SH-SY5Y (cell line): Measurements from ENCODE around the gene TSPEAR.

ENCODE experiments used
- GATA2 ChIP-seq: IDR thresholded peaks from 2 replicates; pipeline ENCODE4 v1.6.1; 2011; ENCODE audit warnings: mild to moderate bottlenecking, low read depth, low read length
- GATA3 ChIP-seq: IDR thresholded peaks from 2 replicates; pipeline ENCODE4 v1.6.1; 2011; ENCODE audit warnings: low read depth, mild to moderate bottlenecking, low read length, moderate library complexity

DNA sequence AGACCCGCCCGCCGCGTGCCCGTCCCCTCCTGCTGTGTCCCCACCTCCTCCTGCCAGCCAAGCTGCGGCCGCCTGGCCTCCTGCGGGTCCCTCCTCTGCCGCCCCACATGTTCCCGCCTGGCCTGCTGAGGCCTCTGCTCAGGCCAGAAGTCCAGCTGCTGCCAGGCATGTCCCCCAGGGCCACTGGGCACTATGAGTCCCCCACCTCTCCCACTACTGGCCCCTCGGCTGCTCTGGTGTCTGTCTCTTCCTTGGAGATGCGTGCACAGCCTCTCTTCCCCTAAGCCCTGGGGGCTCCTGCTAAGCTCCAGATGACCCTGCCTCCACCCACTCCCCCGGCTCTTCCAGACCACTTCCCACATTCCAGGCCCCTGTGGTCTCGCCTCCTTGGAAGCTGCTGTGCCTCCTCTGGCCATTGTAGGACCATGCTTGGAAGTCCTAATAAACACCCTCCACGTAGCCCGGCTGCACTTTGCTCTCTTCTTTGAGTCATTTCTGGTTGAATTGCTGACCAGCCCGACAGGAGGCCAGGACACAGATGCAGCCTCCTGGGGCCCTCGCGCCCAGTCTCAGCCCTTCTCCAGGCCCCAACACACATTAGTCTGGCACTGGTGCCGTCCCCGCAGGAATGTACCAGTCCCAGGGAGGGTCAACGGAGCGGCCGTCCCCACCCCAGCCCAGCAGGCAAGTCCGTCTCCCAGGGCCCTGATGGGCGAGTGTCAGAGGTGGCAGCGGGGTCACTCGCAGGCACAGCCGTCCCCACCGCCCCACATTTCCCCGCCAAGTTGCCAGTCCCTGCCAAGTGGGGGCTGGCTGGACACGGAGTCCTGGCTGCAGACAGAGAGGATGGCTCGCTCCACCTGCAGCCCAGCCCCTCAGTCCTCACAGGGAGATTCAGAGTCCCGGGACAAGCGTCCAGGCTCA, 13.3 kb downstream of the TSPEAR start:
- TF ChIP-seq GATA3 (no peak), GATA2 (no peak)
